NCI-H82 treated with DMSO at 0.1 percent for 48 hours (cell line): ENCODE results near the gene MIR17HG.

Experiments
- DNase-seq: peaks from one replicate; lab custom pipeline; 2025; ENCODE audit not compliant: unreplicated experiment; lab: John Stamatoyannopoulos, UW

The MIR17HG gene

GRCh38 chr13:91368101-91368500 lies 20.6 kb downstream of the MIR17HG start:
- DNase-seq: no peak

DNA sequence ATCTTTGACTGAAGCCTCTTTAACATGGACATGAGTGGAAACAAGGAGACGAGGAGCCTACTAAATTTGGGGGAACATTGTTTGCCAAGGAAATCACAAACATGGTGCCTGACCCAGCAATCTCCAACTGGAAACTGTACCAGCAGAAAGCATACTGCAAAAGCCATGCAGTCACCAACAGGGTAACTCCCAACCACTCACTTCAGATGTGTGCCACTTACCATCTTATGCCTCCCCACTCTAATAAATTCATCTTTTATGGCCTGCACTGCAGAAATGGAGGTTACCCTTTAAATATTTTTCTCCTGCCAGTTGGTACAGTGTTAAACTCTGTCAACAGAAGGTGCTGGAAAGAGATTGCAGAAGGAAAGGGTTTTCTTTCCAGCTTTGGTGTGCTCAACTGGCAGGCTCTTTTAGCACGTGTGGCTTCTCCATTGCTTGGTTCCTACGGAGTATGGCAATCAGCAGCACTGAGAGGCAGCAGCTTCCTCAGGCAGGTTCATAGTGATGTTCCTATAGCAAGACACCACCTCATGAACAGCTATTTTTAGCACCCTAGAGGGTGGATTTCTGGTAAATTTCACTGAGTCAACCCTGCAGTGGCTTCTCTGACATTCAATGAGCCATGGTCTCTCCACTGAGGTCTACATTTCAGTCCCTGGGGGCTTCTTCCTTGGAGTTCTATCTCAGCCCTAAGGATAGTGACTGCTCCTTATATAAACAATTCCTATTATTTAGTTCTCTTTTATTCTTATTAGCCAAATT lies 21.4 kb downstream of the MIR17HG start:
- no peak for DNase-seq

GRCh38 chr13:91369441-91369831 lies 21.9 kb downstream of the MIR17HG start:
- DNase-seq: no peak

GRCh38 chr13:91370501-91370900 lies 23.0 kb downstream of the MIR17HG start:
- DNase-seq: no peak

- DNase-seq: no peak
Observed at GRCh38 chr13:91372911-91373310, 25.4 kb downstream of the MIR17HG start.

DNA sequence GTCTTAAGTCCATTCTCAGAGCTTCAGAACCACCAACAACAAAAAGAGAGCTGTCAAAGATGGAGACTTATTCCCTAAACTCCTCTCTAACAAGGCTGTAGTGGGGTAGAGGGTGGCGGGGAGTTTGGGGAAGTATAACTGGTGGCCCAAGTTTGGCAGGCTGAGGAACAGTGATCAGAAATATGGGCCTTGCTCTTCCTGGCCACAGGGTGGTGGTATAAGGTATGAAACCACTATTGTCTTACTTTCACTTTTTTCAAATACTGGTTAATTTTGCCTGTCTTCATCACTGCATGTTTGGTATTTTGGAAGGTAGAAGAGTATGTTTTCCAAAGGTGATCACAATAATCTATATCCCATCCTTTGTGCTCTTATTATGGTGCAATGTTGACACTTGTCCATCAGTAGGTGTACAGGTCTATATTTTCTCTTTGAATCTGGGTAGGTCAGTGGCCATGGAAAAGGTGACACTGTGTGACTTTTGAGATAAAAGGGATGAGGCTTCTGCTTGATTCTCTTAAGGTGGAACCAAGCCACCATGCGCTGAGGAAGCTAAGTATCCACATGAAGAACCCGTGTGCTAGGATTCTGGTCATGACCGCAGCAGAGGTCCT lies 27.7 kb downstream of the MIR17HG start:
- DNase-seq: no peak

DNA sequence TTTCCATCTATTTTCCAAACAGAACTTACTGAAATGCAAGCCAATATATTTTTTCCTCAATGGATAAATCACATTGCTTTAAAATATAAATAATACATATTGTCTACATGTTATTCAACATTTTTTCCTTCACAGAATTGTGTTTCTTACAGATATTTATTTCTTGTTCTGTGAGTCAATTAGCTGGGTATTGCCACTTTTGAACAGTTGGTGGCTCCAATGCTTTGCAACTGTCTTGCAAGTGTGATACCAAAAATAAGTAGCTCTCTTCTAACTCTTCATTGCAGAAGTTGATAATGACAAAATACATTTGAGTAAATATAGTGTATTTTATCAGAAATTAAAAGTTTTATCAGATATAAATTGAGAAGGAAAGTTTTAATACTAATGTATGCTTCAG lies 33.9 kb downstream of the MIR17HG start:
- no peak for DNase-seq

DNA sequence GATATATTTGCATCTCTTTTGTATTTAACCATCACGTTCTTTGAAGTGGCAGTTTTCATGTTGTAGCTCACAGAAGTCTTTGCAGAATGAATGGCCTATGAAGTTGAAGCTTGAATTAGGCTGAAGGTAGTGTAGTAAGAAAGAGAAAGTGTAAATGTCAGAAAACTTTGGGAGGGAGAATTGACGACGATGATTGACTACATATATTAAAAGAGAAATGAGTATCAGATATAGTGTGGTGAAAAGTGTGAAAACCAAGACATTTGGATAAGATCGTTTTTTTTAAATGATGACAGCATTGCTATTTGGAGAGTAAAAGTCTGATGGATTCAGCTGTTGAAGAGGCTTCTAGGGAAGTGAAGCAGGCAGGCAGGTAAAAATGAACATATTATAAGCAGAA lies 36.3 kb downstream of the MIR17HG start:
- no peak for DNase-seq

DNA sequence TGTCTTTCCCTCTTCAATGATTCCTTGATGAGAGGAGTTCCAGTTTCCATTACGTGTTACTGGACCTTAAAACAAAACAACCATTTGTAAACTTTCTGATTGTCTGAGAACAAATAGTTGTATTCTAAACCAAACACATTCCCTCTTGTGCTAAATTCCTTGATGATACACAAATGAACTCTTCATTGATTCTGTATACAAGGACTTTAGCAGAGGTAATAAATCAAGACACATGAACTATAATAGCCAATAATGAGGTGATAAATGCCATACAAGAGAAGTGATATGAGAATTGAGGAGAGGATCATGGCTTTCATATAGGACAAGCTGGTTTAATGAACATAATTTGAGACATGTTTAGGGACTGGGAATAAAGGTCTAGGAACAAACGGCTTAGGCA lies 37.4 kb downstream of the MIR17HG start:
- DNase-seq: no peak

DNA sequence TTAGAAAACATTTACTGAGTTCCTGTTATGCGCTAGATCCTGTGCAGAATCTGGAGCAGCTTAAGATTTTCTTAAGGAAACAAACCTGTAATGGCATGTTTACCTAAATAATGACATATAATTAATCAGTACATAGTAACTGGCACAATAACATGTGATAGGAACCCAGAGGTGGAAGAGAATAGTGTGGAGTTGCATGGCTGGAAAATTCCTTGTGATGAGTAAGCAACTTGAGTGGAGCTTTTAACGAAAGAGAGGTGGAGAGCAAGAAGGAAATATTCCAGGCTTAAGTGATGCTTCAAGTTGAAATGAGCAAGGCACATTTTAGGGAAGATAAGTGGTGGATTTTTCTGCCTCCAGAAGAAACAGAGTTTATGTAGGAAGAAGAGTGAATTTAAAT lies 41.7 kb downstream of the MIR17HG start:
- DNase-seq: no peak

DNA sequence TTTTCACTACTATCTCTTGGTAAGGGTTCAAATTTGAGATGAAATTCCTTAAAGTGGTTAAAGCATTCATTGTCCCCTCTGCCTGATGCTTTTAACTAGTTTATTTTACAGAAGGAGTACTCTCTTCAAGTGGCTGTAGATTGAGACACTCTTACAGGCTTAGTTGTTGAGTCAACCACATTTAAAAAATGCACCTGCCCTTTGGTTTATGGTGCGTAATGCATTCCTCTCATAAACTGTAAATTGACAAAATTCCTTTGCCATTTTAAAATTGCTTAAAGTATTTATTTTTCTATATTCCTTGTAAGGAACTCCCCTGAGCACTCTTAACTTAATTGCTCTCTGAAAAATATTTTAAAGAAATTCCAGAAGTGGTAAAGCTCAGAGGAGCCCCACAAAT lies 50.1 kb downstream of the MIR17HG start:
- no peak for DNase-seq

- DNase-seq: peak; percentile 62
Observed at GRCh38 chr13:91398413-91399188, 51.1 kb downstream of the MIR17HG start, which contains the start of gene GPC5. Gene GPC5 (plus strand): TSS chr13:91398621.

DNA sequence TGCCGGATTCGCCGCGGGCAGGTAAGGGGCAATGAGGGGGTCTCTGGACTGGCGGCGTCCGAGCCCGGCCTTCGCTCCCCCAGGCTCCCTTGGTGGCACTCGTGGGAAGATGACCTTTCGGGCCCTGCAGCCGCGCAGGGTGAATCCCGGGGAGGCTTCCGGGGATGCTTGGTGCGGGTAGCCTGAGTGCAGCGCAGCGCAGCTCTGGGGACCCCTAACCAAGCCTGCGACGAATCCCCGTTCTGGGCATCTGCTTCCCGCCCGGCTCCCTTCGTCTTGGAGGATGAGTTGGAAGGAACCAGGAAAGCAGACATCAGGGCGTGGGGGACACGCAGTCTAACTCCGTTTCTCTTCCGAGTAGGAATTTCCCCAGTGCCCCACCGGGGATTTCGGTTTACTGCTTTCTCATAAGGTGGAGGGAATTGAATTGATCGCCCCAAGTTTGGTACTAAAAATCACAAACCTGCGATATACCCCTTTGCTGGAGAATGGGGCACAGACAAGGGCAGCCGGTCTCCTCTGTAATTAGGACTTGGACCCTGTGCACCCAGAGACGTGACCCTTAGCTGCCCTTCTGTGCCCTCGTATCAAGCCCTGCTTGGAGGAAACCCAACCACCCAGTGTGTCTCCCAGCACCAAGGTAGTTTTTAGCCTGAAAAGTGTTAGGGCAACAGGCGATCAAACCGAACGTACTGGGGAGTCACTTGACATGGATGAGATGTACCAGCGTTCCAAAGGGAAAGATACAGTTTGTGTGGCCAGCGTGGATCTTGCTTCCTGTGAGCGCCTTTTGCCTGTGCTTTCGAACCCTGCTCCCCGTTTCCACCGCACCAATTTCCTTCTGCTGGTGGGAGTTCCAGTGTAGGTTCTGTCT lies 51.9 kb downstream of the MIR17HG start:
- no peak for DNase-seq

DNA sequence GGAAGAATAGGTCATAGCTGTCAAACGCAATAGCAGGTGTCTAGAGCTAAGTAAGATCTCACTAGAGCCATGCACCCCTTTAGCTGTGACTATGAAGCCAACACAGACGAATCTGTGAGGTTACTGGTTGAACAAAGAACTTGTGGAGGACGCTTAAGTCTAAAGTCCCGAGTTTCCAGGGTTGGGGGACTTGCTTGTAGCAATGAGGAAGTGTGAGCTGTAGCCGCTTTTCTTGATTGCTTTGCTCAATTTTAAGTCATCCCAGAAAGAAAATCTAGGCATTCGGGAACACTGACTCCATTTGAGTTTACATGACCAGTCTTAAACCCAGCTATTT lies 52.5 kb downstream of the MIR17HG start:
- DNase-seq: no peak

GRCh38 chr13:91400671-91401070 lies 53.2 kb downstream of the MIR17HG start:
- no peak for DNase-seq

DNA sequence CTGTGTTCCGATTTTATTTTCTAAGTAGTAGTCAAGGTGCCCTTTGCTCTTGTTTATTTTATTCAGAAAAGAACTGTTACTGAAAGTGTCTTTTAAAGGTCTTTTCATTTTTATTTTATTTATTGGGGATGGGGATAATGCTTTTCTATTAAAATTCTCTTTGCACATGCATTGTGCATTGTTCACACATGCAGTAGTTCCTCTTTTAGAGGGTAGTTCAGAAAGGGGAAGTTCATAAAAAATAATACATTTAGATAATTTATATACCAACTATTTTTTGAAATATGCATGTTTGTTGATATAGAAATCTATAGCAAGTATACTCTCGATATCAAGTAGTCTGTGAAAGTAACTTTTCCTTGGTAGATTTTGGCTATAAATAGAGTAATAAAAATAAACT lies 54.4 kb downstream of the MIR17HG start:
- no peak for DNase-seq
